Measurements from ENCODE around the gene MAD1L1. TPM values are rescaled to one million over a fixed set of nuclear protein-coding genes. Genes with fewer than 3 reads are reported as not detected.

Gene MAD1L1
- total RNA-seq, 4 donors from 2014 or later: 60.3 to 149 (median 73.7) TPM

- Histone ChIP-seq H3K27me3 (no peaks in the 10 kb centered on the region), H3K27ac (no peak overlapping the region), H3K9me3 (no peaks in the 10 kb centered on the region), H3K4me3 (no peak overlapping the region), H3K4me1 (peaks cover 0 to 3% (median 0%) of the 10 kb centered on the region in 4 donors), H3K36me3 (peaks cover 0 to 27% (median 0%) of the 10 kb centered on the region in 3 donors)
- 87 to 96% methylated on average over 17 of the region's 17 CpGs for WGBS, 2 donors
- TF ChIP-seq CTCF (IDR thresholded peaks at IDR 0.05) (no peak), POLR2A (IDR thresholded peaks at IDR 0.05) (no peak), EP300 (IDR thresholded peaks at IDR 0.05) (no peak)
- no peak for DNase-seq (ENCODE audit: low spot score in 2 of 2)
Measured at GRCh38 chr7:2083362-2083761, 149.4 kb downstream of the MAD1L1 start.

GRCh38 chr7:2082139-2082998 is 150.4 kb downstream of the MAD1L1 start:
- Histone ChIP-seq H3K9me3 (no peaks in the 10 kb centered on the region), H3K27ac (peak overlapping the region in 2 of 4 donors; percentile 11 to 43), H3K4me1 (peaks cover 0 to 3% (median 0%) of the 10 kb centered on the region in 4 donors), H3K36me3 (peaks cover 0 to 37% (median 0%) of the 10 kb centered on the region in 3 donors), H3K4me3 (no peak overlapping the region), H3K27me3 (no peaks in the 10 kb centered on the region)
- 69 to 73% methylated on average over 31 of the region's 31 CpGs for WGBS, 2 donors
- DNase-seq (ENCODE audit: low spot score in 2 of 2): no peak
- no peak for TF ChIP-seq POLR2A (IDR thresholded peaks at IDR 0.05)
- no peak for TF ChIP-seq CTCF (IDR thresholded peaks at IDR 0.05)
- TF ChIP-seq EP300 (IDR thresholded peaks at IDR 0.05): no peak

GRCh38 chr7:2081526-2082135 is 151.1 kb downstream of the MAD1L1 start:
- WGBS, 2 donors: 92 to 96% methylated on average over 24 of the region's 24 CpGs
- H3K4me1 ChIP-seq: peaks cover 0 to 1% (median 0%) of the 10 kb centered on the region in 4 donors
- no peak for TF ChIP-seq POLR2A (IDR thresholded peaks at IDR 0.05)
- TF ChIP-seq EP300 (IDR thresholded peaks at IDR 0.05): no peak
- TF ChIP-seq CTCF (IDR thresholded peaks at IDR 0.05): no peak
- H3K36me3 ChIP-seq: peaks cover 0 to 44% (median 0%) of the 10 kb centered on the region in 3 donors
- DNase-seq (ENCODE audit: low spot score in 2 of 2): no peak
- no peak overlapping the region for H3K4me3 ChIP-seq
- peak overlapping the region in 1 of 4 donors; percentile 43 for H3K27ac ChIP-seq
- H3K9me3 ChIP-seq: no peaks in the 10 kb centered on the region
- no peaks in the 10 kb centered on the region for H3K27me3 ChIP-seq

GRCh38 chr7:2080477-2080876 is 152.3 kb downstream of the MAD1L1 start:
- no peaks in the 10 kb centered on the region for H3K9me3 ChIP-seq
- no peak for TF ChIP-seq EP300 (IDR thresholded peaks at IDR 0.05)
- no peak for TF ChIP-seq POLR2A (IDR thresholded peaks at IDR 0.05)
- no peak for TF ChIP-seq CTCF (IDR thresholded peaks at IDR 0.05)
- H3K36me3 ChIP-seq: peaks cover 0 to 51% (median 0%) of the 10 kb centered on the region in 3 donors
- no peaks in the 10 kb centered on the region for H3K27me3 ChIP-seq
- 91 to 92% methylated on average over 12 to 14 of the region's 14 CpGs for WGBS, 2 donors
- H3K27ac ChIP-seq: no peak overlapping the region
- no peaks in the 10 kb centered on the region for H3K4me1 ChIP-seq
- no peak overlapping the region for H3K4me3 ChIP-seq
- no peak for DNase-seq (ENCODE audit: low spot score in 2 of 2)

GRCh38 chr7:2080060-2080387 is 152.7 kb downstream of the MAD1L1 start:
- Histone ChIP-seq H3K4me3 (no peak overlapping the region), H3K36me3 (peaks cover 0 to 51% (median 0%) of the 10 kb centered on the region in 3 donors), H3K27ac (no peak overlapping the region), H3K9me3 (no peaks in the 10 kb centered on the region), H3K27me3 (no peaks in the 10 kb centered on the region), H3K4me1 (no peaks in the 10 kb centered on the region)
- TF ChIP-seq EP300 (IDR thresholded peaks at IDR 0.05) (no peak), CTCF (IDR thresholded peaks at IDR 0.05) (no peak), POLR2A (IDR thresholded peaks at IDR 0.05) (no peak)
- WGBS, 2 donors: 76 to 81% methylated on average over 6 of the region's 6 CpGs
- no peak for DNase-seq (ENCODE audit: low spot score in 2 of 2)
